GM10266 (cell line): ENCODE measurements around the gene SEMA7A.
"Not testable (repeated sequence)": the region's sequence is repeated elsewhere in the genome, so short reads cannot be mapped to it uniquely, and the experiment has no call there.

Experiments used
- DNase-seq: peaks from one replicate; pipeline ENCODE4 v3.0.0; 2012; ENCODE audit errors: extremely low spot score
- TF ChIP-seq, protein P1 (sequence below): IDR thresholded peaks from 2 replicates; pipeline ENCODE4 v1.5.1; 2012; ENCODE audit warnings: mild to moderate bottlenecking, low read depth; ENCODE audit not compliant: control insufficient read depth, insufficient read depth; ENCODE audit errors: missing control alignments

SEMA7A gene

DNA sequence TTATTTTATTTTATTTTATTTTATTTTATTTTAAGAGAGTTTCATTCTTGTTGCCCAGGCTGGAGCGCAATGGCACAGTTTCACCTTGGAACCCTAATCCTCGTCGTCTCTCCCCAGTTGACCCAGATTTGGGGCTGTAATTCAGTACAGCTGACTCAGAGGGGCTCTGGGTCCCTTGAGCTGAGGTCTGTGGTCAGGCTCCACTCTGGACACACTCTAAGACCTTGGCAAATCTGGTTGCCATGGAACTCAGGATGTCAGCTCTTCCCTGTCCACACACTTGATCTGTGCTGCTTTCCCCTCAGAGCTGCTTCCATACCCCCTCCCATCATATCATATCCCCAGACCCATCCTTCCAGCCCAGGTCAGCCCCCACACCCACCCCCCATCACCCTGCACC is 65.6 kb downstream of the SEMA7A start:
- DNase-seq = no peak
- TF ChIP-seq, protein P1, sequence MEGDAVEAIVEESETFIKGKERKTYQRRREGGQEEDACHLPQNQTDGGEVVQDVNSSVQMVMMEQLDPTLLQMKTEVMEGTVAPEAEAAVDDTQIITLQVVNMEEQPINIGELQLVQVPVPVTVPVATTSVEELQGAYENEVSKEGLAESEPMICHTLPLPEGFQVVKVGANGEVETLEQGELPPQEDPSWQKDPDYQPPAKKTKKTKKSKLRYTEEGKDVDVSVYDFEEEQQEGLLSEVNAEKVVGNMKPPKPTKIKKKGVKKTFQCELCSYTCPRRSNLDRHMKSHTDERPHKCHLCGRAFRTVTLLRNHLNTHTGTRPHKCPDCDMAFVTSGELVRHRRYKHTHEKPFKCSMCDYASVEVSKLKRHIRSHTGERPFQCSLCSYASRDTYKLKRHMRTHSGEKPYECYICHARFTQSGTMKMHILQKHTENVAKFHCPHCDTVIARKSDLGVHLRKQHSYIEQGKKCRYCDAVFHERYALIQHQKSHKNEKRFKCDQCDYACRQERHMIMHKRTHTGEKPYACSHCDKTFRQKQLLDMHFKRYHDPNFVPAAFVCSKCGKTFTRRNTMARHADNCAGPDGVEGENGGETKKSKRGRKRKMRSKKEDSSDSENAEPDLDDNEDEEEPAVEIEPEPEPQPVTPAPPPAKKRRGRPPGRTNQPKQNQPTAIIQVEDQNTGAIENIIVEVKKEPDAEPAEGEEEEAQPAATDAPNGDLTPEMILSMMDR = no peak

DNA sequence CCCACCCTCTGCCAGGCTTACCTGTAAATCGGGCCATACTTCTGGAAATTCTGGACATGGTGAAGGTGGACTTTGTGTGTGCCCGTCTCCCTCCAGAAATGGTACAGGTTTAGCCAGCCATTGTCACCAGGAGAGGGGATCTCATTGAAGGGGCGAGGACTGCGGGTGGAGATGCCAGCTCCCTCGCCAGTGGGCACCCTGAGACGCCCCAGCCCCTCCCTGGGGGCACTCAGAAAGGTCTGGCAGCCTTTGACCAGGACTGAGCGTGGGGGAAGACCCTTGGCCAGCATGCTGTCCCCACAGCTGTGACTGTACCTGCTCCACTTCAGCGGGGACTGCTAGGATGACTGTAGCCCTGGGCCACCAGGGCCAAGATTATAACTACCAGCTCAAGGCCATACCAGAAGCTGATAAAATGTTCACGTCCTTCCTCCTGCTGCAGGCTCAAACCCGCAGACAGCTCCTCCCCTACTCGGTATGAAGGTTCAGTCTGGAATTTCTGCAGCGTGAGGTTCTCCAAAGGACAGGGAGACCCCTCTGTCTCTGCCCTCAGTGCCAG is 66.4 kb downstream of the SEMA7A start, which contains the start of gene CYP11A1:
Gene CYP11A1, minus strand, starts transcription at position 351 of the 559 bp plus-strand sequence. Its CDS starts 61 bp downstream, at position 290.
- TF ChIP-seq, protein P1 = no peak

DNA sequence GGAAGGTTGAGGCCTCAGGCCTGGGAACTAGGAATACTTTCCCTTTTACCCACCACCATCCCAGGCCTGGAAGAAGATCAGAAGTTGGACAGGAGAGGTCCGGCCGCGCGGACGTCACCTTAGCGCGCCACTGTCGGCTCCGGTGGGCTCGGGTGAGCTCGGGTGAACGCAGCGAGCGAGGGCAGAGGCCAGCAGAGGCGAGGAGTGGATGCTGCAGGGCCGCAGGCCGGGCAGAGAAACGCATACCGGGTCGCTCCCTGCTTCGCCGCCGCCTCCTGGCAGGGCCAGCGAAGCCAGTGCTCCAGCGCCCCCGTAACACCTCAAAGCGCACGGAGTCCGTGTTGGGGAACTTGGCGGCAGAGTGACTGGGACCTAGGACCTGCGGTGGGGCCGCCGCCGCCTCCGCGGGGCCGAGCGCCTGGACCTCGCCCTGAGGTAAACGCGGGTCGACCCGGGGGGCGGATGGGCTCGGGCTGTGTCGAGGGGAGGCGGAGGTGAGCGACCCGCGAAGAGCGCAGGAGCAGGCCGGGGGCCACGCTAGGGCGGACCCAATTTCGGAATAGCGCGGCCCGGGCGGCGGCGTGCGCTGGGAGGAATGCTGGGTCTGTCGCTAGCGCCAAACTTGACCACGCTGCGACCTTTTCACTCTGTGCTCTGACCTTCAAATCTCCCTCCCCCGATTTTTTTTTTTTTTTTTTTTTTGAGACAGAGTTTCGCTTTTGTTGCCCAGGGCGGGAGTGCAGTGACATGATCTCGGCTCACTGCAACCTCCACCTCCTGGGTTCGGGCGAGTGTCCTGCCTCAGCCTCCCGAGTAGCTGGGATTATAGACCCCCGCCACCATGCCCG is 67.9 kb downstream of the SEMA7A start:
- no peak for DNase-seq
- TF ChIP-seq, protein P1 = peak; percentile 21

More for the DNA sequence above, 66.4 kb downstream of the SEMA7A start, which contains the start of gene CYP11A1:
- no peak for DNase-seq

DNA sequence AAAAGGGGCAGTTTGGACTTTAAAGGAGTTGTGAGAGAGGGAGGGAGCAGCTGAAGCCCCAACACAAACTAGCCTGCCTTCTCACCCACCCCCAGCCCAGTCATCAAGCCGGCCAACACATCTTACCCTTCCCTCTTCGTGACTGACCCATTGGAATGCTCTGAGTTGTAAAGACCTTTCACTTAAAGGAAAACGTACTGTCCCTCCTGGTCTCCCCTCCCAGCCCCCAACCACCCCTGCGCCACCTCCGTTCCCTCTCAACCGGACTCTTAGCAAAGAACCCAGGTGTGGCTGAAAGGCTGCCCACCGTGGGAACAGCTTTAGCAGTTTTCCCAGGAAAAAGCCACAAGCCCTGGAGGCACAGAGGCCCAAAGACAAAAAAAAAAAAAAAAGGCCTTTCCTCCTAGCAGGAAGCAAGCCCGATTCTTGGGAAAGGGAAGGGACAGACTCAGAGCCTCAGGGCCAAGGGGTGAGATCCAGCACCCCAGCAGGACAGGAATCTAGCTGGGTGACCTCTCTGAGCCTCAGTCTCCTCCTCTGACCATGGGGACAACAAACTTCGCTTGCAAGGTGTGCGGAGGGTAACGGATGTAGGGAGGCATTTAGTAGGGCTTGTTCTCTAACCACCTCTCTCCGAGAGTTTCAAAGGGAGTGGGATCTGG is 68.7 kb downstream of the SEMA7A start:
- TF ChIP-seq, protein P1 = no peak
- no peak for DNase-seq

DNA sequence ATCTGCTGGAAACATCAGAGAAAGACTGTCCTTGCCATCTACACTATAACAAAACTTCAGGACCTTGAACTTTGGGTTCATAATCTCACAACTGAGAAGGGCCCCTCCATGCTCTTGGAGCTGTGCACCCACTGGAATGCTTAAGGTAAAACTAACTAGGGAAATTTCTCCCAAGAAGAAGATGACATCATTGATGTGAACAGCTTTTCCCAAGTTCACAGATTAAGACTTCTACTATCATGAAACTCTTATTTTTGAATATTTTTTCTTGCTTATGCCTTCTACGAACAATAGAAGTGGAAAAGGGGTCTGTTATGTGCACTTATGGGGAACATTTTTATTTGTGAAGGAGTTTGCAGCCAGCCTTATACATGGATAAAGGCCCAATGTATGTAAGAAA is 71.3 kb downstream of the SEMA7A start:
- TF ChIP-seq, protein P1 = no peak
- no peak for DNase-seq

DNA sequence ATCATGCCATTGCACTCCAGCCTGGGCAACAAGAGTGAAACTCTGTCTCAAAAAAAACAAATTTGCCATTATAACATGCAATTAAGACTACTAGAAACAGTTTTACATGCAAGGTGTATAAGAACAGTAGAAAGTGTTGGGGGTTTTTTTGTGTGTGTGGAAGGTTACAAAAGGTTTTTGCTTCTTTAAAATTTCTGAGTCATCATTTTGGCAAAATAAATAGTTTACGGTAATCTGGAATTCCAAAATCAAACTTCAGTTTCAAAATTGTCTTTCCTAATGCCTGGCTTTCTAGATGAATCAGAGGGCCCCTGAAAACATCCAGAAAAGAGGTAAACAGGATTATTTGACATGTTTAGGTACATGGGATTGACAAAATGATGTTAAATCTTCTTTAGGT is 72.9 kb downstream of the SEMA7A start:
- not testable (repeated sequence) for DNase-seq

DNA sequence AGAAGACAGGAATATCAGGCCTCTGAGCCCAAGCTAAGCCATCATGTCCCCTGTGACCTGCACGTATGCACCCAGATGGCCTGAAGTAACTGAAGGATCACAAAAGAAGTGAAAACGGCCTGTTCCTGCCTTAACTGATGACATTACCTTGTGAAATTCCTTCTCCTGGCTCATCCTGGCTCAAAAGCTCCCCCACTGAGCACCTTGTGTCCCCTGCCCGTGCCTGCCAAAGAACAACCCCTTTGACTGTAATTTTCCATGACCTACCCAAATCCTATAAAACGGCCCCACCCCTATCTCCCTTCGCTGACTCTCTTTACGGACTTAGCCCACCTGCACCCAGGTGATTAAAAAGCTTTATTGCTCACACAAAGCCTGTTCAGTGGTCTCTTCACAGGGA is 74.4 kb downstream of the SEMA7A start:
- DNase-seq = not testable (repeated sequence)
